CD4-positive, CD25-positive, alpha-beta regulatory T cell (primary cell): ENCODE data around the gene TIMM13. TPM values are rescaled to one million over a fixed set of nuclear protein-coding genes. Genes with fewer than 3 reads are reported as not detected.
"Not testable (repeated sequence)": the region's sequence is repeated elsewhere in the genome, so short reads cannot be mapped to it uniquely, and the experiment has no call there.

Experiments
- ATAC-seq, 2 donors: fragments of 150-1000 bp; cut with Tn5 transposase; one replicate each; pipeline ENCODE4 v1.10.0; 2021; ENCODE audit warnings: low read depth in 2 of 2, moderate number of reproducible peaks in 2 of 2, moderate library complexity in 1 of 2
- DNase-seq, 3 donors: peaks; one replicate each; pipeline versions ENCODE4 v3.0.0 to v3.0.0-alpha.2; 2012 to 2022; ENCODE audit warnings: mixed read lengths in 1 of 3
- H3K27ac ChIP-seq: one replicate; pipeline ENCODE4 v1.7.0; 2013; ENCODE audit warnings: mild to moderate bottlenecking, low read length; ENCODE audit not compliant: insufficient read depth, poor library complexity, severe bottlenecking
- H3K27me3 ChIP-seq: one replicate; pipeline ENCODE4 v1.7.0; 2013; ENCODE audit warnings: low read length; ENCODE audit not compliant: control insufficient read depth, insufficient read depth
- H3K36me3 ChIP-seq: one replicate; pipeline ENCODE4 v1.7.0; 2013; ENCODE audit warnings: mild to moderate bottlenecking, low read length, moderate library complexity; ENCODE audit not compliant: control insufficient read depth, insufficient read depth
- H3K4me1 ChIP-seq: 2 replicates; pipeline ENCODE4 v1.7.0; 2013; ENCODE audit warnings: mild to moderate bottlenecking, low read length; ENCODE audit not compliant: insufficient read depth, control insufficient read depth, poor library complexity, severe bottlenecking
- H3K4me3 ChIP-seq: one replicate; pipeline ENCODE4 v1.7.0; 2013; ENCODE audit warnings: low read depth, mild to moderate bottlenecking, low read length, moderate library complexity
- H3K9me3 ChIP-seq, 2 experiments: 1 replicate in 1 of 2; 2 replicates in 1 of 2; pipeline ENCODE4 v1.7.0; 2013; ENCODE audit warnings: low read length in 2 of 2, mild to moderate bottlenecking in 1 of 2, moderate library complexity in 1 of 2; ENCODE audit not compliant: control insufficient read depth in 2 of 2
- H3K27ac Mint-ChIP-seq, 3 donors: one replicate each; pipeline ENCODE4 v1.8.0; 2020 to 2022; ENCODE audit warnings: mild to moderate bottlenecking in 3 of 3, mixed read lengths in 3 of 3, moderate library complexity in 2 of 3
- H3K27me3 Mint-ChIP-seq: one replicate; pipeline ENCODE4 v1.8.0; 2022; ENCODE audit warnings: mild to moderate bottlenecking, mixed read lengths
- H3K36me3 Mint-ChIP-seq: one replicate; pipeline ENCODE4 v1.8.0; 2020; ENCODE audit warnings: mixed read lengths
- H3K4me1 Mint-ChIP-seq, 4 donors: one replicate each; pipeline ENCODE4 v1.8.0; 2020 to 2022; ENCODE audit warnings: mixed read lengths in 4 of 4, mild to moderate bottlenecking in 1 of 4
- H3K4me3 Mint-ChIP-seq, 4 donors: one replicate each; pipeline ENCODE4 v1.8.0; 2020 to 2022; ENCODE audit warnings: mild to moderate bottlenecking in 4 of 4, mixed read lengths in 4 of 4, moderate library complexity in 3 of 4
- H3K9me3 Mint-ChIP-seq, 7 donors: one replicate each; pipeline ENCODE4 v1.8.0; 2020 to 2022; ENCODE audit warnings: mixed read lengths in 7 of 7, mild to moderate bottlenecking in 3 of 7, moderate library complexity in 2 of 7
- polyA plus RNA-seq, 4 donors: library from polyadenylated mRNA; unstranded; fragments of 300-500 nt; fragmentation: Illumina TruSeq; gene quantifications; one replicate each; pipeline ENCODE4 v1.2.3, GENCODE V29; 2021
- total RNA-seq: library from RNA; stranded (reverse); gene quantifications from one replicate; pipeline ENCODE4 v1.2.3, GENCODE V29; 2022

Gene TIMM13
- total and polyA plus RNA-seq, 5 donors from 2014 or later: 24.6 to 62.5 (median 56.4) TPM

- H3K4me3 ChIP-seq: no peak overlapping the region
- peaks cover 0 to 2% (median 0%) of the 10 kb centered on the region in 4 donors for H3K4me1 Mint-ChIP-seq
- H3K36me3 ChIP-seq: no peaks in the 10 kb centered on the region
- no peak overlapping the region for H3K4me3 Mint-ChIP-seq
- H3K27ac ChIP-seq: no peak overlapping the region
- H3K36me3 Mint-ChIP-seq: no peaks in the 10 kb centered on the region
- no peak for DNase-seq
- no peaks in the 10 kb centered on the region for H3K27me3 ChIP-seq
- no peaks in the 10 kb centered on the region for H3K4me1 ChIP-seq
- ATAC-seq: no peak
- H3K9me3 Mint-ChIP-seq: no peaks in the 10 kb centered on the region
- no peaks in the 10 kb centered on the region for H3K9me3 ChIP-seq
- no peak overlapping the region for H3K27ac Mint-ChIP-seq
- H3K27me3 Mint-ChIP-seq: peaks cover 9% of the 10 kb centered on the region
Observed at GRCh38 chr19:2398735-2399305, 28.6 kb downstream of the TIMM13 start.

GRCh38 chr19:2397173-2397572 is 30.2 kb downstream of the TIMM13 start:
- not testable (repeated sequence) for H3K27ac ChIP-seq, H3K4me1 ChIP-seq, H3K27me3 ChIP-seq, ATAC-seq, H3K27ac Mint-ChIP-seq, H3K4me1 Mint-ChIP-seq, DNase-seq, H3K4me3 Mint-ChIP-seq, H3K36me3 Mint-ChIP-seq, H3K9me3 ChIP-seq, H3K9me3 Mint-ChIP-seq, H3K4me3 ChIP-seq, H3K36me3 ChIP-seq
- peaks cover 19% of the 10 kb centered on the region for H3K27me3 Mint-ChIP-seq

GRCh38 chr19:2395293-2395829 is 32.0 kb downstream of the TIMM13 start:
- H3K27ac ChIP-seq, H3K9me3 ChIP-seq, DNase-seq, H3K4me3 Mint-ChIP-seq, H3K36me3 ChIP-seq, H3K4me3 ChIP-seq, H3K9me3 Mint-ChIP-seq, ATAC-seq, H3K36me3 Mint-ChIP-seq, H3K27me3 ChIP-seq, H3K4me1 ChIP-seq, H3K4me1 Mint-ChIP-seq: not testable (repeated sequence)
- H3K27ac Mint-ChIP-seq: peak overlapping the region in 1 of 3 donors; percentile 74
- H3K27me3 Mint-ChIP-seq: peaks cover 19% of the 10 kb centered on the region

- DNase-seq (peak in 1 of 3 donors; percentile 28), ATAC-seq (no peak)
- Mint-ChIP-seq H3K36me3 (no peaks in the 10 kb centered on the region), H3K4me3 (peak overlapping the region in 2 of 4 donors; percentile 46 to 63), H3K4me1 (peaks cover 0 to 4% (median 4%) of the 10 kb centered on the region in 4 donors), H3K27ac (no peak overlapping the region), H3K9me3 (no peaks in the 10 kb centered on the region), H3K27me3 (peaks cover 15% of the 10 kb centered on the region)
- Histone ChIP-seq H3K27me3 (no peaks in the 10 kb centered on the region), H3K9me3 (no peaks in the 10 kb centered on the region), H3K36me3 (no peaks in the 10 kb centered on the region), H3K4me3 (no peak overlapping the region), H3K27ac (no peak overlapping the region), H3K4me1 (no peaks in the 10 kb centered on the region)
Observed at GRCh38 chr19:2394442-2395292, 32.7 kb downstream of the TIMM13 start.

GRCh38 chr19:2394054-2394441 is 33.3 kb downstream of the TIMM13 start:
- ATAC-seq (no peak), DNase-seq (no peak)
- H3K27me3 ChIP-seq: no peaks in the 10 kb centered on the region
- Mint-ChIP-seq H3K27ac (no peak overlapping the region), H3K9me3 (no peaks in the 10 kb centered on the region), H3K27me3 (peaks cover 12% of the 10 kb centered on the region), H3K4me3 (peak overlapping the region in 1 of 4 donors; percentile 63), H3K4me1 (peaks cover 0 to 4% (median 4%) of the 10 kb centered on the region in 4 donors), H3K36me3 (no peaks in the 10 kb centered on the region)
- H3K4me3 ChIP-seq: no peak overlapping the region
- no peak overlapping the region for H3K27ac ChIP-seq
- H3K4me1 ChIP-seq: no peaks in the 10 kb centered on the region
- H3K9me3 ChIP-seq: no peaks in the 10 kb centered on the region
- no peaks in the 10 kb centered on the region for H3K36me3 ChIP-seq

GRCh38 chr19:2392899-2393298 is 34.5 kb downstream of the TIMM13 start:
- ATAC-seq, H3K27me3 Mint-ChIP-seq, H3K27ac ChIP-seq, H3K36me3 Mint-ChIP-seq, H3K9me3 ChIP-seq, H3K27me3 ChIP-seq, H3K4me1 ChIP-seq, H3K9me3 Mint-ChIP-seq, H3K27ac Mint-ChIP-seq, H3K4me3 Mint-ChIP-seq, H3K4me1 Mint-ChIP-seq, H3K4me3 ChIP-seq, H3K36me3 ChIP-seq, DNase-seq: not testable (repeated sequence)

- DNase-seq (no peak), ATAC-seq (no peak)
- Mint-ChIP-seq H3K27me3 (peaks cover 15% of the 10 kb centered on the region), H3K4me1 (peaks cover 0 to 4% (median 4%) of the 10 kb centered on the region in 4 donors), H3K4me3 (no peak overlapping the region), H3K27ac (no peak overlapping the region), H3K9me3 (no peaks in the 10 kb centered on the region), H3K36me3 (no peaks in the 10 kb centered on the region)
- Histone ChIP-seq H3K27ac (no peak overlapping the region), H3K9me3 (no peaks in the 10 kb centered on the region), H3K36me3 (no peaks in the 10 kb centered on the region), H3K27me3 (no peaks in the 10 kb centered on the region), H3K4me1 (no peaks in the 10 kb centered on the region), H3K4me3 (no peak overlapping the region)
Observed at GRCh38 chr19:2392366-2392765, 35.0 kb downstream of the TIMM13 start.
